Measurements from ENCODE around the gene PYHIN1.
A peak's percentile ranks its signal among the peaks of the same experiment; 100 is the strongest.
"Not testable (repeated sequence)": the region's sequence is repeated elsewhere in the genome, so short reads cannot be mapped to it uniquely, and the experiment has no call there.

The PYHIN1 gene

DNA sequence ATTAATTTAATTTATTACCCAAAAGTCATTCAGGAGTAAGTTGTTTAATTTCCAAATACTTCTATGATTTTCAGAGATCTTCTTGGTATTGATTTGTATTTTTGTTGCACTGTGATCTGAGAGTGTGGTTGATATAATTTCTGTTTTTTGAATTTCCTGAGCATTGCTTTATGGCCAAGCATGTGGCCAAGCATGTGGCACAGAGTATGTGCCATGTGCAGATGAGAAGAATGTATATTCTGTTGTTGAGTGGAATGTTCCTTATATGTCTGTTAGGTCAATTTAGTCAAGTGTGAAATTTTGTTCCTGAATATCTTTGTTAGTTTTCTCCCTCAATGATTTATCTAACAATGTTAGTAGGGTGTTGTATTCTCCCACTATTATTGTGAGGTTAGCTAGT lies 53.0 kb downstream of the PYHIN1 start:
- no peak for DNase-seq

DNA sequence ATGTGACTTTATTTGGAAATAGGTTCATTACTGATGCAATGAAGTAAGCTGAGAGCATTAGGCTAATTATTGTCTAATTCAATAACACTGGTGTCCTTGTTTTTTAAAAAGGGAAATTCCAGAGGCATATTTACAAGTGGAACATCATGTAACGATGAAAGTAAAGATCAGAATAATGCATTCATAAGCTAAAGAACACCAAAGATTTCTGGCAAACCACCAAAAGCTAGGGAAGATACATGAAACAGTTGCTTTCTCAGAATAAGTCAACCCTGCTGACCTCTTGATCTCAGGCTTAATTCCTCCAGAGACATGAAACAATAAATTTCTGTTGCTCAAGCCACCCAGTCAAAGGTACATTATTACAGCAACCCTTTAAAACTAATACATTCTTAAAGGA lies 58.1 kb downstream of the PYHIN1 start:
- no peak for DNase-seq

DNA sequence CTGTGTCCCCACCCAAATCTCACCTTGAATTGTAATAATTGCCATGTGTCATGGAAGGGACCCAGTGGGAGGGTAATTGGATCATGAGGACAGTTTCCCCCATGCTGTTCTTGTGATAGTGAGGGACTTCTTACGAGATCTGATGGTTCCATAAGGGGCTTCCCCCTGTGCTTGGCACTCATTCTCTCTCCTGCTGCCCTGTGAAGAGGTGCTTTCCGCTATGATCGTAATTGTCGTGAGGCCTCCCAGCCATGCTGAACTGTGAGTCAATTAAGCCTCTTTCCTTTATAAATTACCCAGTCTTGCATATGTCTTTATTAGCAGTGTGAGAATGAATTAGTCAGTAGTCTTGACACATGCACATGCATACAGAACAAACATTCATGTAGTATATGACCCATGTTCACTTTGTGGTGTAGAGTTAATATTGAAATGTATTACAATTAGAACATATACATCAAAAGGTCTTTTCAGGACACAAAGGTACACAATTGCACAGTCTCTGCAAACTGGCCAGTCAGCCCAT lies 61.5 kb downstream of the PYHIN1 start:
- no peak for DNase-seq

DNA sequence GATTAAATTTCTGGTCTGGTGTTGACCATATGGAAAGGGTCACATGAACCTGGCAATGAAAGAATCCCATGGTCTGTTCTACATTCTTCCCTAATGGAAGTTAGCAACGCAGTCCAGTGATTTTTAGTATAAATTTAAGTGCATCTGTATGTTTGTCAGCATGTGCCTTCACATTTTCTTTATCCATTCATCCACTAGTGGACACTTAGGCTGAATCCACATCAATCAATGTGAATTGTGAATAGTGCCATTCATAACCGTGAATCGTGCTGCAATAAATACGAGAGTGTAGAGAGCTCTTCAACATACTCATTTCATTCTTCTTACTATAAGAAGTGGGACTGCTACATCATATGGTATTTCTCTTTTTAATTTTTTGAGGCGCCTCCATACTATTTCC lies 65.6 kb downstream of the PYHIN1 start:
- DNase-seq = no peak

DNA sequence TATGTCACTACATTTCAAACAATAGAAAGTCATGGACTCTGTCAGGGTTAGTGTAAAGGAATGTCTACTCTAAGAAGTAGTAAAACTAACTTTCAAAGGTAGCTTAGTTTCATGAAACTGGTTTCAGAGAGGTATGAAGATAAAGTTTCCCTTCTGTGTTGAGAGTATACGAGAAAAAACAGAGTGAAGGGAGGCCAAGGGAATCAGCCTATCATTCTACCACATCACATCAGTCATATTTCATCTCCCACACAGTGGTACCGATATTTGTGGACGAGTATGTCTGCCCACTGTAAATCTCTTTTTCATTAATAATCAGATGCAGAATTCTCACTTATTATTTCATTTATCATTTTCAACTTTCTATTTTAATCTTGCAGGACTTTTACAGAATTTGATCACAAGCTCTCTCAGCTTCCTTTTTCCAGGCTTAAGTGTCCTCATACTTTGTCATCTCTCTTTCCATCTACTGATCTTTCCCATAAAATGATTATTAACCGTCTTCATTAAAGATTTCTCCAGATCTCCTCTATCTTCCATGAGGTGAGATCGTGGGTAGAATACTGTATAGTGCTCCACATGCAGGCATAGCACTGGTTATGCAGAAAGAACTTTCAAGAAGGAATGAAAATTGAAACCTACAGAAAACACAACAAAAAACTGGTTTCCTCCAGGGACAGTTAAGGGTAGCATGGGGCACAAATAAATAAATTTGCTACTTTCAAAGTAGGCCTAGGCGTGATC lies 66.9 kb downstream of the PYHIN1 start:
- DNase-seq = no peak

DNA sequence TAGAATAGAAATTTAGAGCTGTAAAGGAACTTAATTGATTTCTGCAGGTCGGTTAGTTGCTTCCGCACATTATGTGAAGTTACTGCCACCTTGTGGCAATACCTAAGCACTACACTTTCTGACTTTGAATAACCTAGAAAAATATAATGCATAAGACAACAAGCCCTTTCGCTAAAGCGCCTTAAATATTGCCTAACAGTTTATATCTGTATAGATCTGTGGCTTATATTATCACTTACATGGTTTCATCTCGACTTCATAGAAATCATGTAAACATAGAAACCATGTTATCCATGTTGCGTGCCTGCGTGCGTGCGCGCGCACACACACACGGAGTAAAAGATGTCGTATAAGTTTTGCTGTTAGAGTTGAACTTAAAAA lies 67.4 kb downstream of the PYHIN1 start:
- DNase-seq = peak; percentile 40

DNA sequence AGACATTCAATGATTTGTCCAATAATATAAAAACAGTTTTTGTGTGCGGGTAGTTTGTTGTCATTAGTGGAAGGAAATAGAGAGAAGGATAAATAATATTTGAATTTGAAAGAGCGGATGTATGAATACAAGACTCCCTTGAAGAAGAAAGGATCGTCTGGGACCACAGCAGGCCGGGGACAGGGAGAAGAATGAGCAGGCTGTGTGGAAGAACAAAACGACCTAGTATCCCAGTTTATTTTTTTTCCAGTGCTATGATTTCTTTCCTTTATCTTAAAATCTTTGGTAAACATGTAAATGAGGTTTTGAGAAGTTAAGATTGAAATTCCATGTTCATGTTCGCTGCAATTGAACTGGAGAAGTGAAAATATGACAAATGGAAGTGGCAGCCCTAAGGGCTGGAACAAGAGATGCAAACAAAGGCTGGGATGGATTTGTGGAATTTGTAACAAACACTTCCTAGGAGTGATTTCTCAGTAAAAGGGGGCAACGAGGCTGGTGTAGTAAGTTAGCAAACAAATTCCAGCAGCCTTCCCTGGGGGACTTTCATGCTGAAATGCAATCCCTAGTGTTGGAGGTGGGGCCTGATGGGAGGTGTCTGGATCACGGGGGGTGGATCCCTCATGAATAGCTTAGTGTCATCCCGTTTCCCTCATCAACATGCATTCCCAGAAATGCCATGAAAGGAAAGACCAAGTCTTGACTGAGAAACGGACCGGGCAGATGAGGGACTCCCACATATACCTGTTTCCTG lies 68.1 kb downstream of the PYHIN1 start:
- peak; percentile 87 for DNase-seq

DNA sequence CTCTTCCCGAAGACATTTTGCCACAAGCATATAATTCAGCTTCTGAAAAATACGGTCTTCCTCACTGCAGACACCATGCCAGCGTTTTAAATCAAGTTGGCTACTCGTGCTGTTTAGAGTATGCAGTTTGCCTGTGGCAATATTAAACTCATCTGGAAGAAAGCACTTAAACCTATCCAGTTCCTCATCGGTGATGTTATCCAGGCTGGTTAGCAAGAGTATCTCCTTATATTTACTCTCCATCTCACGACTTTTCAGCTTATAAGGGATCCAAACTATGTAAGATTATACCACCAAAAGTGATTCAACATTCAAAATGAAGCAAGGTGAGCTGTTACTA lies 68.7 kb downstream of the PYHIN1 start:
- DNase-seq = no peak

DNA sequence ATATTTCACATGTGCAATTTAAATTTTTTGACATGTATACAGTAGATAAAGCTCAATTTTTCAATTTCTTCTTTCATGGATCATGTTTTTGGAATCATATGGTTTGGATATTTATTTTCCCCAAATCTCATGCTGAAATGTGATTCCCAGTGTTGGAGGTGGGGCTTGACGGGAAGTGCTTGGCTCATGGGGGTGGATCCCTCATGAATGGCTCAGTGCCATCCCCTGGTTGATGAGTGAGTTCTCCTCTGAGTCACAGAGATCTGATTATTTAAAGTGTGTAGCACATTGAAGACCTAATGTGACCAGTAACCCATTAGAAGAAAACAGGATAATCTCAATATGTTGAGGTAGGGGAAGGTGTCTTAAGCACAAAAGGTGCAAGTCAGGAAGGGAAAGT lies 69.3 kb downstream of the PYHIN1 start:
- peak; percentile 90 for DNase-seq

DNA sequence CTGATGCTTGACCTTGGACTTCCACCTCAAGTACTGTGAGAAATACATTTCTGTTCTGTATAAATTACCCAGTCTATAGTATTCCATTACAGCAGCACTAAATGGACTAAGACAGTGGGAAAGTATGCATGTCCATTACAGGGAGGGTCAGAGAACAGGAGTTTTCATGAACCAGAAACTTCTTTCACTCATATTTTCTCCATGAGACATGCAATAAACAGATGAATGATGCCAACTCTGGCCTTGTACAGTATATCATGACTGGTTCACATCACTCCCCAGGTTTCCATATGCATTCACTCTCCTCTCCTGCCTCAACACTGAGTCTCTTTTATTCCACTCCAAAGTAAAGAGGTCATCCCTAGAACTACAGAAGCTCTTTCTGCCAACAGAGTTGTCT lies 73.8 kb downstream of the PYHIN1 start:
- peak; percentile 17 for DNase-seq

DNA sequence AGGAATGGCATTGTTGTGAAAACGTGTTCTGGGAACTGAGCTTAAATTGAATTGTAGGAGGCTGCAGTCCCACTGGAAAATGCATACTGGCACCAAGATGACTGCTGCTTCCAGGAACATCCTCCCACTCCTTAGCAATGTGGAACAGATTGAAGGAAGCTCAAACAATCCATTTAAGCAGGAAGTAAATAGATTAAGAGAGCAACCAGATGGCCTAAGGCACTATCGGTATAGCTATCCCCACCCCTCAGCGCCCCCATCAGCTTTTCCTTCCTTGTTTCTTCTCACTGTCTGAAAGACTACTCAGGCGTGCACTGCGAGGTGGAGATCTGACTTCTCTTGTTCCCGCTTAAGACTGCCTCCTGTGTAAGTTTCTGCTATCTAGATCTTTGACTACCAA lies 74.3 kb downstream of the PYHIN1 start:
- DNase-seq = no peak

DNA sequence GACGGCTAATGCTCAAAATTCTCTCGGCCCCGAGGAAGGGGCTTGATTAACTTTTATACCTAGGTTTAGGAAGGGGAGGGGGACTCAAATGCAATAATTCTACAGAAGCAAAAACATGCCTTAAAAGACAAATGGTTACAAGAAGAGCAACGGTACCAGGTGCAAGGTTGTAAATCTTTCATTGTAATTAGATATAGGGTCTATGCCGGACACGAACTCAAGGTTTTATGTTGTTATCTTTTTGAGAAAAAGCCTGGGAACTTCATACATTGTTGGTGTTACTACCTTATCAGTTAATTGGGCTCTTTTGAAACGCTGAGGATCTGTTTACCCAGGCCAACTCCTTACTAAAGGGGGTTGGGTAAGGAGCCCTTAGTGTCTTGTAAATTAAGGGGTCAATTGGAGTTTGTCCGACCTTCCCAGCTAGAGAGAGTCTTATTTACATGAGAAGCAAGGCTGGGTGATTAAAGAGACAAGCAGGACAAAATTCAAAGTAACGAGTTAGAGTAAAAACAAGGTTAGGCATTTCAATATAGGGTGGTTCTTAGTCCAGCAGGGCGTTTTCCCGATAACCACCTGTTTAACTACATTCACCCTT lies 75.0 kb downstream of the PYHIN1 start:
- DNase-seq = not testable (repeated sequence)

DNA sequence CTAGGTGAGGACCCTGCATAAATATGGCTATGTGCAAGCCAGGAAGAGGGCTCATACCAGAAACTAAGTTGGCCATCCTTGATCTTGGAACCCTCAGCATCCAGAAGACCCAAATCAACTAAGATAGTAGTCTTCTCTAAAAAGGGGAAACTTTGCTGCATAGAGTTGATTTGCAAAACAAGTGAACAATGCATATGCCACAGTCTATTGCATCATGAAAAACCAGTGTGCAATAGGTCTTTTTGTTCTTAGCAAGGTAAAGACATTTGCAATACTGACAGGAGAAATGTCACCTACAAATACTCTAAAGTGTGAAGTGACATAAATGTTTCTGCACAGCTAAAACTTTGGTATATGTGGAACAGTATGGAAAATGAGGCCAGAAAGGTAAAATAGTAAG lies 76.4 kb downstream of the PYHIN1 start:
- DNase-seq = no peak

DNA sequence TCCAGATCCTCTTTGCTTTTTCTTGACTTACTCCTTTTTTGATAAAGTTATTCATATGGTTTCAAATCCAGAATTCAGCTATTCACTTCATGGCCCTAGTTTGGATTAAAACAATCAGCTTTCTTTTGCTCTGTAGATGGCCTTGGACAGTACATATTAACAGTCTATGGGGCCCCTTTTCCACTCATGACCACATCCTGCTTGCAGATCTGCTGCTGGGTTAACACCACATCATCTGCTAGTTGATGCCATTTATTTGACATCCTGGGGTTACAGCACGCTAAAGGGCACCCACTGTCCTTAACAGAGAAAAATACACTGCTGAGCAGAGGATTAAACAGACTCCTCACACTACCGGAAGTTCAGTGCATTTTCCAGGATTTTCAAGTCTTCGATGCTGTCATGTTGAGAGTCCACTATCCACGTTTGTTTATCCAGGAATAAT lies 77.4 kb downstream of the PYHIN1 start:
- peak; percentile 34 for DNase-seq

DNA sequence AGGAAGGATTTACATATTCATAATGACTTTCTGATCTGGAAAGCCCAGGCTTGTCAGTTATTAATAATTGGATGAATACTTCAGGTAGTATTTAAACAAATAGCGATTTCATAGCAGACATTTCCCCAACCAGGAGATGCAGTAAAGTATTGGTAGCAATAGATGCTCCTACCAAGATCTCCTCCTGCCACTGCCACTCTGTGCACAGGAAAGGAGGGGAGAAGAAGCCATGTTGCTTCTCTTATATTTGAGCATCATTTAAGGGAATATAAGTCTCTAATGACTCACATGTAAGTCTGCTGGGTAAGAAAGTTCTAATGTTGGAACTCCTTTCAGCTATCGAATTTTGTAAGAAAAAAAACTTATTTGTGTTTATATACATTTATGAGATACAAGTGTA lies 77.9 kb downstream of the PYHIN1 start:
- DNase-seq = peak; percentile 38

DNA sequence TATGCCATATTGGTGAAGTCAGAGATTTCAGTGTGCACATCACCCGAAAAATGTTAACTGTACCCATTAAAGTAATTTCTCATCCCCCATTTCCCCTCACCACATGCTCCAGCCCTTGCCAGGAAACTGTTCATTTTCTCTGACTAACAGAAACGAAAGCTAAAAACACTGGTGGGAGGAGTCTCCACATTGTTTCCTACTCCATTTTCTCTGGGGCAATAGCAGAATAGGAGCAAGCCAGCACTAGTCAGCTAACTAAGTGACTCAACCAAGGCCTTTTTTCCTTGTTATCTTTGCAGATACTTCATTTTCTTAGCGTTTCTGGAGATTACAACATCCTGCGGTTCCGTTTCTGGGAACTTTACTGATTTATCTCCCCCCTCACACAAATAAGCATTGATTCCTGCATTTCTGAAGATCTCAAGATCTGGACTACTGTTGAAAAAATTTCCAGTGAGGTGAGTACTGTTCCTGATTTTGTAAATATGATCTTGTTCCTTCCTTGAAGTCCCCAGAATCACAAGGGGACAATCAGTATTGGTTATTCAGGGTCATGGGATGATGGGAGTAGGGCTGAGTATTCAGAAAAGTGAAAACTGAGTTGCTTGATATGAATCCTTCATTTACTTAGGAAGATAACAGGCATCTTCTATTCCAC lies 78.5 kb downstream of the PYHIN1 start, which contains the start of gene IFI16:
Gene IFI16 (plus strand): TSS at position 204 of the 658 bp plus-strand sequence. CDS start 4,774 bp downstream, outside the sequence.
- DNase-seq = peak; percentile 96

DNA sequence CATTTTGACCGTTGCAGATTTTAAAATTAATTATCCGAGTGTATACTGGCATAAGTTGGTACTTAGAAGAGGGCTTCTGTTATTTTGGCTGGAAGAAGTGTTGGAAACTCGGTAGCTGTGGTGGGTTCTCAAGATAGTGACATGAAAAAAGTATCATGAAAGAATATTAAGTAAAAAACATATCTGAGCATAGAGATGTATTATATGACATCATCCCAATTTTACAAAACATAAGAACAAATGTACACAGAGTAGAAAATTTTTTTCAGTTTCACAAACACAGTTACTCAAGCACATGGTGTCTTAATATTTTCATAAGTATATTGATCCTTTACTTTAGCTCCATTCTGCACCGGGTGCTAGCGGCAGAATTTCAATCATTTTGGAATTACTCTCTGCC lies 79.0 kb downstream of the PYHIN1 start:
- DNase-seq = no peak

DNA sequence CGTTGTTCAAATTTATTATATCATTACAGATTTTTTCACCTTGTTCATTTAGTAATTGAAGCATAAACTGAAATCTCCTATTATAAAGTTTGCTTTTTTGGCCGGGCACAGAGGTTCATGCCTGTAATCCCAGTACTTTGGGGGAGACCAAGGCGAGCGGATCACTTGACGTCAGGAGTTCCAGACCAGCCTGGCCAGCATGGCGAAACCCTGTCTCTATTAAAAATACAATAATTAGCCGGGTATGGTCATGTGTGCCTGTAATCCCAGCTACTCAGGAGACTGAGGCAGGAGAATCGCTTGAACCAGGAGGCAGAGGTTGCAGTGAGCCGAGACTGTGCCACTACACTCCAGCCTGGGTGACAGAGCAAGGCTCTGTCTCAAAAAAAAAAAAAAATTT lies 79.6 kb downstream of the PYHIN1 start:
- peak; percentile 11 for DNase-seq

DNA sequence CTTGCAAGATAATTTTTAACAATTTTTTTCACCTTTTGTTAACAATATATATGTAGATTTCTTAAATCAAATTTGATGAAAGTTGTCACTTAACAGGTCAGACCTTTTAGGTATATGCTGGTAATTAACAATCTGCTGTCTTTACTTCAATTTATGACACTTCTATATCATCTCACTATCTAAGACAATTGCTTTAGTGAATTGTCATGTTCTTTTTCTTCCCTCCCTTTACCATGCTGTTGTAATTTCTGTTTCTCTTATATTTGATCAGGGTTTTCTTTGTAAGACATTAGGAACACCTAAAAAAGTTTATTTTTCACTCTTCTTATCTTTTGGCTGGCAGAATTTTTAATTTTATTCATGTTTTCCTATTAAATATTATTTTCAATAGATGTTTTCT lies 80.4 kb downstream of the PYHIN1 start:
- no peak for DNase-seq

DNA sequence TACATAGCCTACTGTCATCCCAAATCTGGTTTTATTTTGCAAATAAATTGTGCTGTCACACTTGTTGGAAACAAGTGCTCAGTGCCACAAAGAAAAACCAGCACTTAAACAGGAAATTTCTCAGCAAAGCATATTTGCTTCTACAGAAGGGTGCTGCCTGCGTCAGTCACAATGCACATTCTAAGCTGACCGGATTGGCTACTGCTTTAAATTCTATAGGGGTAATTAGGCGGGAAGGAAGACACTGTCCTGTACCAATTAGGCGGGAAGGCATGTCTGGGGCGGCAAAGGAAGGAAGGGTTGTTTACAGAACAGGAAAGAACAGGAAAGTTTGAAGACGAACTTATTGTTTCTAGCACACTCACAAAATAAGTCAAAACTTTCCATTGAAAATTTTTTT lies 81.1 kb downstream of the PYHIN1 start:
- peak; percentile 24 for DNase-seq

DNA sequence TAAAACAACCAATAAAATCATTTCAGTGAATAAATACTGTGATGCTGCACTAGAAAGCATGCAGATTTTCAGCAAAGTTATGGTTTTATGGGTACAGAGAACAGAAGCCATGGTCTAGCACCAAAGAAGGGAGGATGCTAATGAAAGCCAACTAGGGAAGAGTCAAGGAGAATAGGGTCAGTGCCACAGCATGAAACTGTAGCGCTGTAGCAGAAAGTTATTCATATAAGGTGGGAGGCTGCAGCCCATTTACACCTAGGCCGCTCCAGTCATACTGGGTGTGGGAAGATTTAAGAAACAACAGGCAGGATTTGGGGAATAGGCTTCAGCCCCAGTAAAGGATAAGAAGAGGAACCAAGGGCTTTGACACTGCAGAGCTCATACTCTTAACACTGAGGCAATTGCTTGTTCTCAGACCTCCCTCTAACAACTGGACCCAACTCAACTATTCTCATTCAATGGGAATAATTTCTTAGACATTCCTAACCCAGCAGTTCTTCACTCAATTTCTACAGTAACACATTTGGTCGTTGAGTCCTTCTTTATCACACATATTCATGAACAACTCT lies 82.7 kb downstream of the PYHIN1 start:
- DNase-seq = no peak

DNA sequence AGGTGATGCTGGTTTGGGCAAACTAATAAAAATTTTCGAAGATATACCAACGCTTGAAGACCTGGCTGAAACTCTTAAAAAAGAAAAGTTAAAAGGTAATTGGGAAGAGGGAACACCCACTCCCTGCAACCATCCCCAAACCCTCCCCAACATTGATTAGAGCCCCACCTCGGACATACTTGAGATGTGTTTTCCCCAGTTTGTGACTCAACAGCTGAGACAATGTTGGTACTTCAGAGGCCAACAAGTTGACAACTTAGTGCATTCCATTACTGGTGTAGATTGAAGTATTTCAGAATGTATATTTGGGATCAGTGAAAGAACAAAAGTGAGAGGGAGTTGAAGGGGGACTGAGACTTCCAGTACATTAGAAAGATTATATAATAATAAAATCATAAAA lies 83.5 kb downstream of the PYHIN1 start:
- DNase-seq = no peak

DNA sequence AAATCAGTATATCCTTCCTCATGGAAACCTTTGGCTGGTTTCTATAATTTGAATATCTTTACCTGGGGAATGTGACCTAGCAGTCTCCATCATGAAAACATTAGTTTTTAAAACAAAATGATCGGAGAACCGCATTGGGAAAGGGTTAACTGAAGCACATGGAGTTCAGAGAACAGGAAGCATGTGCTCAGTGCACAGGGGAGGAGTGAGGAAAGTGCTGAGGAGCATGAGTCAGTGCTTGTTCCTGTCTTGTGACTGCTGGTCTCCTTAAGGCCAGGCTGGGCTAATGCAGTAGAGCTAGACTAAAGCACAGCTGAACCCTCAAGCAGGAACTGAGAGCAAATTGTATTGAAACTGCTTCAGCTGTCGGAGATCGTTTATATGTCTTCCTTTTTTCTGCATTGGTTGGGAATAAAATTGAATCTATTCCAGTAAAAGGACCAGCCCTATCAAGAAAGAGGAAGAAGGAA lies 84.1 kb downstream of the PYHIN1 start:
- peak; percentile 96 for DNase-seq
